Activated effector memory CD4-positive, alpha-beta T cell treated with anti-CD3 and anti-CD28 coated beads, Interleukin-2, amount 50 U/mL, for 16 hours (primary cell): ENCODE data around the gene DNAI4.
"Not testable (repeated sequence)": the region's sequence is repeated elsewhere in the genome, so short reads cannot be mapped to it uniquely, and the experiment has no call there.

Experiments
- DNase-seq: peaks from one replicate; pipeline ENCODE4 v3.0.0-alpha.2; 2020

DNAI4 gene, protein sequence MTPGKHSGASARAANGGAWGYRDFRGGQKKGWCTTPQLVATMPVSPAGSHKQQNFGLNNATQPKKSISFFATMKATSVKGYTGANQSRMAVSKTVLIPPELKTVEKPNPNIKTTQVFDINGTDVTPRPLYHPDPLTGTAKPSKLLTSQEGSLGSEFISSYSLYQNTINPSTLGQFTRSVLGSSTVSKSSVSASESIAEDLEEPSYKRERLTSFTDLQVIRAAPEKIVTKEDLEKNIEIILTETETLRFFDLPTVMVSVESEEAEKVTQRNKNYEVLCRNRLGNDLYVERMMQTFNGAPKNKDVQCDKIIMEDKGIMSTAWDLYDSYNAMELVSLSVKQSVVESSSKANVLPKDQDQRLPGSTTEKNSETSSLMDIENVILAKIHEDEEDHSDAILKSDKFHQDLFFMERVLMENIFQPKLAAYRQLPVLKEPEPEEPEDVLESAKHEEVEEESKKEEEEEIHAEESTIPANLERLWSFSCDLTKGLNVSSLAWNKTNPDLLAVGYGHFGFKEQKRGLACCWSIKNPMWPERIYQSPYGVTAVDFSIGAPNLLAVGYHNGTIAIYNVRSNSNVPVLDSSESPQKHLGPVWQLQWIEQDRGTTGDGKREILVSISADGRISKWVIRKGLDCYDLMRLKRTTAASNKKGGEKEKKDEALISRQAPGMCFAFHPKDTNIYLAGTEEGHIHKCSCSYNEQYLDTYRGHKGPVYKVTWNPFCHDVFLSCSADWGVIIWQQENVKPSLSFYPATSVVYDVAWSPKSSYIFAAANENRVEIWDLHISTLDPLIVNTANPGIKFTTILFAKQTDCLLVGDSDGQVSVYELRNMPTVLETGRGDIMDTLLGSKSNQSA

DNA sequence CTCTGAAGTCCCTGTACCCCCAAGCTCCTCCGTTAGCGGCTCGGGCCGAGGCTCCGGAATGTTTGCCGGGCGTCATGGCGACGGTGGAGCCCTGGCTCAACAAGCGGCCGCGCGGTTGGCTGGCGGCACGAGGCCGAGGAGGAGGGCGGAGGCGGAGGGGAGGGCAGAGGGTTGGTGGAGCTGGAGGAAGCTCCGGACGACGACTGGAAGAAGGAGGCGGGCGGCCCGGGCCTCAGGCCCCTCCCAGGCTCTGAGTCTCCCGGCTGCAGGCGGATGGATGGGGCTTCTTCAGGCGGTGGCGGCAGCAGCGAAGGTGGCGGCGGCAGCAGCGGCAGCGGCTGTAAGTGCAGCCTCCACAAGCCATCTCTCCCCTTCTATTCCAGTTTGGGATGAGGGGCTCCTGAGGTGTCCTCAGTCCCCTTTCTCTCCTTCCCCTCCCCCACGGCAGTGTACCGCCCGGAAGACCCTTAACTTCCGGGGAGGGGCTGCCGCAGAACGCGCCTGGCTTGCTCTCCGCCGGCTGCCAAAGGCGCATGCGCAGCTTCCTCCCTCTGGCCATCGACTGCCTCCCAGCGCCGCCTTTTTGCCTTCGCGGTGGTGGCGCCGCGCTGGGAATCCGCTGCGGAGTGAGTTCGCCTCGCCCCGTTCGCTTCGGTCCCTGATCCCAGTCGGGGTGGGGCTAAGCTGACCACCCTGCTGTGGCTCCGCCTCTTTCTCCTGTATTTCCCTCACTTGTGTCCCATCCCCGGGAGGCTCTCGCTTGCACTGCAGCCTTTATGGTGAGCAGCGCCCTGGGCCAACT lies at the start of gene DNAI4, which contains the start of gene MIER1:
DNAI4 (minus strand) TSS at position 101 of the 802 bp plus-strand sequence; CDS start at position 76, 25 bp downstream.
MIER1 (plus strand) TSS at position 235 of the 802 bp plus-strand sequence; CDS start at position 274, 39 bp downstream.
- peak; percentile 99 for DNase-seq

DNA sequence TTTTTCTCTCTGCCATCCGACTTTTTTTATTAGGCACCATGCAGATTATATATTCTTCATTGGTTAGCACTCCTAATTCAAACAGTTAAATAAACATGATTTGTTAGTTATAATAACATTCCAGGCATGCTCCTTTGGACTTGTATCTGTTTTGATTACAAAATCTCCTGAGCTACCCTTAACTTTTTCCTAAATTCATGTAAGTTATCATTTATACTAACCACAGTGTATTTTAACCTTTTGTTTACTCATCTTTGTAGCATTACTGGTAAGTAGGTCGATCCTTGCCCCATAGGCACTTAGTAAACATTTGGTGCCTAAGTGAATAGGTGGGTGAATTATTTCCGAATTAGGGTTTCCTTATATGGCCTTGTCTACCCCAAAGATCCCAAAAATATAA lies 43.9 kb upstream of the DNAI4 start:
- no peak for DNase-seq

DNA sequence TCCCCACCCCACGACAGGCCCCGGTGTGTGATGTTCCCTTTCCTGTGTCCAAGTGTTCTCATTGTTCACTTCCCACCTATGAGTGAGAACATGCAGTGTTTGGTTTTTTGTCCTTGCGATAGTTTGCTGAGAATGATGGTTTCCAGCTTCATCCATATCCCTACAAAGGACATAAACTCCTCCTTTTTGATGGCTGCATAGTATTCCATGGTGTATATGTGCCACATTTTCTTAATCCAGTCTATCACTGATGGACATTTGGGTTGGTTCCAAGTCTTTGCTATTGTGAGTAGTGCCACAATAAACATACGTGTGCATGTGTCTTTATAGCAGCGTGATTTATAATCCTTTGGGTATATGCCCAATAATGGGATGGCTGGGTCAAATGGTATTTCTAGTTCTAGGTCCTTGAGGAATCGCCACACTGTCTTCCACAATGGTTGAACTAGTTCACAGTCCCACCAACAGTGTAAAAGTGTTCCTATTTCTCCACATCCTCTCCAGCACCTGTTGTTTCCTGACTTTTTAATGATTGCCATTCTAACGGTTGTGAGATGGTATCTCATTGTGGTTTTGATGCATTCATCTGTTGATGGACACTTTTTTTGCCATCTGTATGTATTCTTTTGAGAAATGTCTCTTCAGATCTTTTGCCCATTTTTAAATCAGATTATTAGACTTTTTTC lies 41.7 kb upstream of the DNAI4 start:
- DNase-seq, result not testable (repeated sequence)

- DNase-seq, result no peak
These were observed 33.3 kb upstream of the DNAI4 start for GRCh38 chr1:66957938-66958337.

DNA sequence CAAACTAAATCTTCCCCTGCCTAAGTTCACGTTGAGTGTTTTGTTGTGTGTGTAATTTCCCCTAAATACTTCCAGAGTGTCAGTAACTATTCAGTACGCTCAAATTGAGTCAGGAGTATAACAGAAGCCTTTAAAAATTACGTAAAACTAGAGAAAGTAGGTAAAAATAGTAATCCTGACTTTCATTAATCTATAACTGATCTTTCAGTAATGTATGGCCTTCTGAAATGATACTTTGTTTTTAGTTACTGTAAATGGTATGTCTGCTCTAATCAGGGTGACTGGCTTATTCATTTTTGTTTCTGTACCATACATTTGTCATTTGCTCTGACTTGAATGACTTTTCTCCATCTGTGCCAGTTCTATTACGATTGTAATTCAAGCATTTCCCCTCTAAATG lies 29.6 kb upstream of the DNAI4 start:
- DNase-seq, result no peak

DNA sequence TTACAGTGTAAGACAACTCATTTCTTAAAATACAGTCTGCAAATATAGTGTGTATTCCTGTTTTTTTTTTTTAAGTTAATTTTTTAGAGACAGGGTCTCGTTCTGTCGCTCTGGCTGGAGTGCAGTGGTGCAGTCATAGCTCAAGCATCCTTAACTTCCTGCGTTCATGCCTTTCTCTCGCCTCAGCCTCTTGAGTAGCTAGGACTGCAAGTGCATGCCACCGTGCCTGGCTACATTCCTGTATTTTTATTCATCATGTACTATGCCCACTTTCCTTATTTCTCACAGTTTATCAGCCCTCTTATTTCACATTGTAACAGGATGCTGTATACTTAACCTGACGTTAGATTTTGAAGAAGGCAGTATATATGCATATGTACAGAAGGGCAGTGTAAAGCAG lies 26.9 kb upstream of the DNAI4 start:
- DNase-seq, result no peak

- no peak for DNase-seq
These were observed 22.6 kb upstream of the DNAI4 start for GRCh38 chr1:66947267-66947666.

DNA sequence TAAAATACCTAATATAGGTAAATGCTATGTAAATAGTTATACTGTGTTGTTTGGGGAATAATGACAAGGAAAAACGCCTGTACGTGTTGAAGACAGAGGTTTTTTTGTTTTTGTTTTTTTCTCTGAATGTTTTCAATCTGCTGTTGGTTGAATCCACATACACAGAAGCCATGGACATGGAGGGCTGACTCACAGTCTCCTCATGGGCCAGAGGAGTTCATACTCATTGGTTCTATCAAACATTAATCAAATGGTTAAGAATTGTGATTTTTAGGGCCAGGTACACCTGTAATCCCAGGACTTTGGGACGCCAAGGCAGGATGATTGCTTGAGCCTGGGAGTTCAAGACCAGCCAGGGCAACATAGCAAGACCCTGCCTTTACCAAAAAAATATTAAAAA lies 20.7 kb upstream of the DNAI4 start:
- DNase-seq, result no peak

GRCh38 chr1:66944330-66945274 lies 19.9 kb upstream of the DNAI4 start:
- no peak for DNase-seq

DNA sequence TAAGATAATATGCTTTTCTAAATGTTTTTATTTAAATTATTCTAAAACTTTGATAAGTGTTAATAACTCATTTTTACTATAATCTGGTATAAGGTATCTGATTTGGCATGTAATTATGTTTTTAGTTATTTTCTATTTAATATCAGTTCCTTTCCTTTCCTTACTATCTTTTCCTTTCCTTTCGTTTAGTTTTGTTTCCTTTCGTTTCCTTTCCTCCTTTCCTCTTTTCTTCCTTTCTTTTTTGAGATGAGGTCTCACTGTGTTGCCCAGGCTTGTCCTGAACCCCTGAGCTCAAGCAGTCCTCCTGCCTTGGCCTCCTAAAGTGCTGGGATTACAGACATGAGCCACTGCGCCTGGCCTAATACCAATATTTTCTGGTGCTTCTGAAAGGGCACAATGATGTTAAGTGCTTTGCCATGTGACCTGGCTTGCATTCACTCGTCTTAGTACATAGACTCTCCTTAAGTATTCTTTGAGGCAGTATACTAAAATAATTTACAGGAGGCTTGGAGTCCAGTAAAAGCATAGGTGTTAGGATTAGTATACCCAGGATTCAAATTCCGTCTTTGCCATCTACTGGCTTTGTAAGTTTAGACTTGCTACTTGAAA lies 18.8 kb upstream of the DNAI4 start:
- no peak for DNase-seq

DNA sequence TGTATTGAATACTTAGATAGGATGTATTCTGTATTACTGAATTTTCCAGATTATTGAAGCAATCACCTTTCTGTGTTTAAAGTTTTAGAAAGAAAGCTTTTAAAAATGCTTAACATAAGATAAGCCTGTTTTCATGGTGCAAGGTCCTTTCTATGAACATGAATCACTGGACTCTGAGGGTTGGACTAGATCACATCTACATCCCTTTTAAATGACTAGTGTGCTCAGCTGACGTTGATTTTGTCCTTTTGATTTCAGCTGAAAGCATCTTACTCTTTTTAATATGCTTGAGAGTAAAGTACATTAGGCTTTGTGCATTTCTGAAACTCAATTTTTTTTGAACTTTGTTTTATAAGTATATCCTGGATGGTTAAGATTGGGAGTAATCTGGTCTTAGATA lies 16.3 kb upstream of the DNAI4 start:
- no peak for DNase-seq

GRCh38 chr1:66938613-66939012 lies 14.0 kb upstream of the DNAI4 start:
- no peak for DNase-seq

GRCh38 chr1:66937529-66938234 lies 13.0 kb upstream of the DNAI4 start:
- DNase-seq, result no peak

- no peak for DNase-seq
These were observed 9.4 kb upstream of the DNAI4 start for GRCh38 chr1:66933887-66934700.

GRCh38 chr1:66932291-66932690 lies 7.6 kb upstream of the DNAI4 start:
- no peak for DNase-seq

DNA sequence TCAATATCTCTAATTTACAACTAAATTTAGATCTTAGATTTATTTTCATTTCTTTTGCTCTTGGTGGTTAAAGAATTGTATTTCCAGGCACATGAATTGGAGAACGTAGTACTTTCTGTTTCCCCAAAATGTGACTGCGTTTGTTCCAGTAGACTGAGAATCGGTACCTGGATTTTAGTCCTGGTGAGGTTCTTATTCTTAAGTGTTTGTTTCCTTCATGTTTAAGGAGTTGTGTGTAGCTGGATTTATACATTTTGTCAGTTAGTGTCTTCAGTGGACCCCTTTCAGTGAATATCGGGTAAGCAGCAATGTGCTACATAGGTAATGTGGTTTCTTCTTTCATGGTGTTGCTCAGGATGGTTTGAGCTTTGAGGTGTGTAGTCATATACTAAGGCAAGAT lies 6.9 kb upstream of the DNAI4 start:
- DNase-seq, result no peak

DNA sequence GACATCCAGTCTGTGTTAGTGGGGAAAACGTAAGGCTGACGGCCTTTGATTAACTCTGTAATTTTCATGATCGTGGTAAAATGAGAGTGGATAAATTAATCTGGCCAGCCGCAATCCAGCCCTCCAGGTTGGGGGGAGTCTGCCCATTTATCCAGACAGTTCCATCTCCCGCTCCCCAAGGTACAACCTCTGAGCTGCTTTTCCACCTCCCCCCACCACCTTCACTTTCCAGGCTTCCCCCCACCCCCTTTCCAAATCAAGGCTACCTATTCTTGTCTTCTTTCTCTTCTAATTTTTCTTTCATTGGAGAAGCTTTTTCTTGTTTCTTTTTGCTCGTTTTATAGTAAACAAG lies 6.1 kb upstream of the DNAI4 start:
- DNase-seq, result no peak

- peak; percentile 97 for DNase-seq
These were observed 5.6 kb upstream of the DNAI4 start for GRCh38 chr1:66929999-66930822.

DNA sequence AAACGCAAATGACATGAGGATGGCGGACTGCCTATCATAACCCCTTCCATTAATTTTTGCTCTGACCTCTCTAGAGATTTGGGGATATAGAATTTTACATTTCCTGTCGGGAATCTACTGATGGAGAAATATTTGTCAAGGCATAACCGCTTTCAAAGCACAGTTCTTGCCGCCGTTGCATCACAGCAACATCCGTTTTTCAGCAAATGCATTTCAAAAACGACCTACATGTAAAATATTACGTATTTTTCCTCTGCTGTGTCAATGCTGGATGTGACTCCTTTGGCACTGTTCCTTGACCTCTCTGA lies 5.0 kb upstream of the DNAI4 start:
- DNase-seq, result no peak
